GM12873 (cell line): ENCODE results near the gene CAMTA1.

Experiments used
- TF ChIP-seq, protein P1 (sequence below): IDR thresholded peaks from 2 replicates; pipeline ENCODE4 v1.5.1; 2012; ENCODE audit warnings: low read depth, mild to moderate bottlenecking, moderate library complexity, low read length, control low read depth; ENCODE audit not compliant: insufficient read depth; ENCODE audit errors: missing control alignments

The CAMTA1 gene

DNA sequence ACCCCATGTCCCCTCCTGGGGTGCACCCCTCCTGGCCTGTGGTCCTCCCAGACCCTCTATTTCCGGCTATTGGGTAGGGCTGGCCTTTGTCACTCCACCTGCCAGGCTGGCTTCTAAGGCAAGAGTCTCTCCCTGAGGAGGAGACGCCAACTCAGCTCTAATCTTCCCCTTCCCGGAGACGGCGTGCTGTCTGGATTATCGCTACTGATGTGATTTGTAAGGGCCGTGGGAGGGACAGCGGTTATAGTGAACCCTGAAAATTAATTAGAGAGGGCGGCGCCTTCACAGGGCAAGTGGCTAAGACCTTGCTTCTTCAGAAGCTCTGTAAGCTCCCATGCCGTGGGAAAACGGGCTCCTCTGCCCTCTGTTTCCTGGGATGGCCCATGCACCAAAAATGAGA, 778.9 kb downstream of the CAMTA1 start:
- TF ChIP-seq, protein P1, sequence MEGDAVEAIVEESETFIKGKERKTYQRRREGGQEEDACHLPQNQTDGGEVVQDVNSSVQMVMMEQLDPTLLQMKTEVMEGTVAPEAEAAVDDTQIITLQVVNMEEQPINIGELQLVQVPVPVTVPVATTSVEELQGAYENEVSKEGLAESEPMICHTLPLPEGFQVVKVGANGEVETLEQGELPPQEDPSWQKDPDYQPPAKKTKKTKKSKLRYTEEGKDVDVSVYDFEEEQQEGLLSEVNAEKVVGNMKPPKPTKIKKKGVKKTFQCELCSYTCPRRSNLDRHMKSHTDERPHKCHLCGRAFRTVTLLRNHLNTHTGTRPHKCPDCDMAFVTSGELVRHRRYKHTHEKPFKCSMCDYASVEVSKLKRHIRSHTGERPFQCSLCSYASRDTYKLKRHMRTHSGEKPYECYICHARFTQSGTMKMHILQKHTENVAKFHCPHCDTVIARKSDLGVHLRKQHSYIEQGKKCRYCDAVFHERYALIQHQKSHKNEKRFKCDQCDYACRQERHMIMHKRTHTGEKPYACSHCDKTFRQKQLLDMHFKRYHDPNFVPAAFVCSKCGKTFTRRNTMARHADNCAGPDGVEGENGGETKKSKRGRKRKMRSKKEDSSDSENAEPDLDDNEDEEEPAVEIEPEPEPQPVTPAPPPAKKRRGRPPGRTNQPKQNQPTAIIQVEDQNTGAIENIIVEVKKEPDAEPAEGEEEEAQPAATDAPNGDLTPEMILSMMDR = no peak

DNA sequence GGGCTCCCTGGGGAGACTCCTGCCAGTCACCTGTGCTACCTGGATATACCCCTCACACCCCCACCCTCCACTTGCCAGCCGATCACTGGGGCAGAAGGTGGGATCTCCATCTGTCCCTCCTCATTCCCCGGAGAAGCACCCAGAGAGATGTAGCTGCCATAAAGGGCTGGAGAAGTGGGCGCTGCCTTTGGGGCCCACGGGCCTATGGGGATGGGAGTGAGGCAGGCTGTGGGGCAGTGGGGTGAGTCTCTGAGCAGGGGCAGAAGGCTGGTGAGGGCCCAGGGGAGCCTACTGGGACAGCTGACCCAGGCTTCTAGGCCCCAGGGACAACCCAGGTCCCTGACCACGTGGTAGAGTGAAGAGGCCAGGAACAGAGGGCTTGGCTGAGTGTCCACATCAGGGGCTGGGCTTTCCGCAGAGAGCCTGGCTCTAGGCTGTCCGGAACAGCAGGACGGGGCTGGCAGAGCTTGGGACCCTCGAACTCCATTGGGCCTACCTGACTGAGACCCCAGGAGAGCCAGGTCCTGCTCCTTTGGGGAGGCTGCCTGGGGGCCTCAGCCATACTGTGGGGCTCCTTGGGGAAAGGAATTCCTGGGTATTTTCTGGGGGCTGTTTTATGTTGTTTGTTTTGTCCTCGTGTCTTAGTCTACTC, 780.0 kb downstream of the CAMTA1 start:
- TF ChIP-seq, protein P1 = no peak

DNA sequence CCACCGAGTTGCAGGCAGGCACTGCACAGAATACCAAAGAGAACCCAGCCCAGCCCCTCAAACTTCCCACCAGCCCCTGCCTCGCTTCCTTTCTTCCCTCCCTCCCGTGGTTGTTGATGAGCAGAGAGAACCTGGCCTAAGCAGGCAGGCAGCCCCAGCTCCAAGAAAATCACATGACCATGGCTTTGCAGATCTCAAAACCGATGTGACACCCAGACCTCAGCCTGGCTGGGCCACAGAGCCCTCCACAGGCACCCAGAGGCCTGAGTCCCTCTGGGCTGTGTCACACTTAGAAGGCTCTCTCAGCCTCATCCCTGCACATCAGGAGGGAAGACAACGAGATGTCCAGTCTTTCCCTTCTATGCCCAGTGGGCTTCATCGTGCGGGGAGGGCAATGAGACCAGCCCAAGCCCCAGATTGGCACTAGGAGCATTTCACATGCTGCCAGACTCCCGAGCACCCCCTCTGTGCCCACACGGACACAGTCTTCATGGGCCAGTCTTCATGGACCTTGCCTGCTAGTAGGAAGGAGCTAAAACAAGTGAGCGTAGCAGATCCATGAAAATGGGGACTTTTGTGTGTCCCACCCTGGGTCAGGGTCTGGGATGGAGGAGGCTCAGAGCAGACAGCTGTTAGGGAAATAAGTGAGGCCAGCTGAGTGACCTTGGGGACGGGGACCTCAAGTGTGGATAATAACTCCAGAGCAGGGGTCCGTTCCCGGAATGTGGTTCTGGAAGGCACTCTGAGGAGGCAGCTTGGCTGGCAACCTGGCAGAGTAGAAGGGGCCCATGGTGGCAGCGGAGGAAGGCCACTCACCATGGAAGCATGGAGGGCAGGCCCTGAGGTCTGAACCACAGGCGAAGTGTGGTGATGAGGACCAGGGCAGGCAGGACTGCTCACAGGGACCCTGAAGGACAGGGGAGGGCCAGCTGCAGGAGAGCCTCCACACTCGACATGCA, 781.4 kb downstream of the CAMTA1 start:
- TF ChIP-seq, protein P1 = no peak

DNA sequence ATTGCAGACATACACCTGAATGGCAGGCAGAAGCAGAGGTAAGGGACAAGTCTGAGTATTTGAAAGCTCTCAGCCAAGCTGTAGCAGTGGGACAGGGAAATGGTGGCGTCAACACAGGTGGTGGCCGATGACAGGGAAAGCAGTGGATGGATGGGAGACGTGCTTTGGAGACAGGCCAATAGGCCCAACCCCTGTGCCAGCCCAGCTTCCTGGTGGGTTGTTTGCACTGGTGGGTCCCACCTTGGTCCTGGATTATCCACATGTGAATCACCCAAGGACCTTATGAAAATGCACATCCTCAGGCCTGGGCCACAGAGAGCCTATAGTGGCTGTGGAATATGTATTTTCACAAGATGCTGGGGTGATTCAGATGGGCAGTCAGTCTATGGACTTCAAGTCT, 782.1 kb downstream of the CAMTA1 start:
- TF ChIP-seq, protein P1 = no peak

DNA sequence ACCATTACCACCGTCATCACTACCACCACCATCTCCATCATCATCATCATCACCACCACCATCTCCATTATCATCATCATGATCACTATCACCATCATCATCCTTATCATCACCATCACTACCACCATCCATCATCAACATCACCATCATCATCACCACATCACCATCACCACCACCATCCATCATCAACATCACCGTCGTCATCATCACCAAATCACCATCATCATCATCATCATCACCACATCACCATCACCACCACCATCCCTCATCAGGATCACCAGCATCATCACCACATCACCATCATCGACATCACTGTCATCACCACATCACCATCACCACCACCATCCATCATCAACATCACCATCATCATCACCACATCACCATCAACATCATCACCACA, 782.8 kb downstream of the CAMTA1 start:
- TF ChIP-seq, protein P1 = no peak

DNA sequence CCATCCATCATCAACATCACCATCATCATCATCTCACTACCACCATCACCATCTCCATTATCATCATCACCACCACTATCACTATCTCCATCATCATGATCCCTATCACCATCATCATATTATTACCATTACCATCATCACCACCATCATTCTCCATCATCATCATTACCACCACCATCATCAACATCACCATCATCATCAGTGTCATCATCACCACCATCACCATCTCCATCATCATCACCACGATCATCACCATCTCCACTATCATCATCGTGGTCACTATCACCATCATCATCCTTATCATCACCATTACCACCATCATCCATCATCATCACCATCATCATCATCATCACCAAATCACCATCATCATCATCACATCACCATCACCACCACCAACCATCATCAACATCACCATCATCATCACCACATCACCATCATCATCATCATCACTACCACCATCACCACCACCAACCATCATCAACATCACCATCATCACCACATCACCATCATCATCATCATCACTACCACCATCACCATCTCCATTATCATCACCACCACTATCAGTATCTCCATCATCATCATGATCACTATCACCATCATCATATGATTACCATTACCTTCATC, 783.8 kb downstream of the CAMTA1 start:
- TF ChIP-seq, protein P1 = no peak

DNA sequence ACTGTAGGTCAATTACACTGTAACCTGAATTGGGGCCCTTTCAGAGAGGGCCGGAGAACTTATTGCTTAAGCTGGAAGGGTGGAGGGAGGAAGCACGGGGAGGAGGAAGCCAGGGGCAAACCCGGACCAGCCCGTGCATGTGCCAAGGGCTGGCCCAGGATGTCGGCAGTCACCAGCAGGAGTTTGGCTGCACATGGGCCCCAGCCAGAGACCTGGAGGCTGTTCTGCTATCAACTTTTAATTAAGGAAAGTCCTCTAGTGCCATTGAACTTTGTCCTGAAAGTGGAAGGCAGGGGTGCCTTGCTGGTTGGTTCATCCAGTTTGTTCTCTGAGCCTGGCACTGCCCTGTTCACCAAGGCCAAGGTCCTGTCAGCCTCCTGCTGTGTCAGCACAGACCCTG, 785.1 kb downstream of the CAMTA1 start:
- TF ChIP-seq, protein P1 = no peak
